ENCODE measurements around the gene AMOTL1. TPM values are rescaled to one million over a fixed set of nuclear protein-coding genes. Genes with fewer than 3 reads are reported as not detected.

AMOTL1 gene
- polyA plus RNA-seq, 1 experiment, result 43.7 TPM

DNA sequence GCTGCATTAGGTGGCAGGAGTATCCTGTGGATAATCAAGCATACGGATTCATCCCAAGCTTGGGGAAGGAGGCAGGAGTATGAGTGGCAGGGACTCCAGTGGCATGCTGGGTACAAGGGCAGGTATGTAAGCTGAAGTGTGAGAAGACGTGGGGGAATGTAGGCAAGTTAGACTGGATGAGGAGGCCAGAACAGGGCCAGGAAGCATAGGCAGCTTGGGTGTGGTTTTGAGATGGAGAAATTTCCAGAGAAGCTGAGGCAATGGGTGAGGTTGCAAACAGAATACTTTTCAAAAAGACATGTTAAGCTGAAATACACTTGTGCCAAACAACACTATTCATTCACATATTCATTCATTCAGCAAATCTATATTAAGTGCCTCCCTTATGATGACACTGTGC, 43.1 kb upstream of the AMOTL1 start:
- no peak overlapping the region for H3K27ac ChIP-seq (ENCODE audit: low read depth, low read length)
- H3K4me3 ChIP-seq (ENCODE audit: low read depth, low read length), result no peak overlapping the region
- no peak for DNase-seq (ENCODE audit: low read depth, low spot score)
- TF ChIP-seq, protein P1, sequence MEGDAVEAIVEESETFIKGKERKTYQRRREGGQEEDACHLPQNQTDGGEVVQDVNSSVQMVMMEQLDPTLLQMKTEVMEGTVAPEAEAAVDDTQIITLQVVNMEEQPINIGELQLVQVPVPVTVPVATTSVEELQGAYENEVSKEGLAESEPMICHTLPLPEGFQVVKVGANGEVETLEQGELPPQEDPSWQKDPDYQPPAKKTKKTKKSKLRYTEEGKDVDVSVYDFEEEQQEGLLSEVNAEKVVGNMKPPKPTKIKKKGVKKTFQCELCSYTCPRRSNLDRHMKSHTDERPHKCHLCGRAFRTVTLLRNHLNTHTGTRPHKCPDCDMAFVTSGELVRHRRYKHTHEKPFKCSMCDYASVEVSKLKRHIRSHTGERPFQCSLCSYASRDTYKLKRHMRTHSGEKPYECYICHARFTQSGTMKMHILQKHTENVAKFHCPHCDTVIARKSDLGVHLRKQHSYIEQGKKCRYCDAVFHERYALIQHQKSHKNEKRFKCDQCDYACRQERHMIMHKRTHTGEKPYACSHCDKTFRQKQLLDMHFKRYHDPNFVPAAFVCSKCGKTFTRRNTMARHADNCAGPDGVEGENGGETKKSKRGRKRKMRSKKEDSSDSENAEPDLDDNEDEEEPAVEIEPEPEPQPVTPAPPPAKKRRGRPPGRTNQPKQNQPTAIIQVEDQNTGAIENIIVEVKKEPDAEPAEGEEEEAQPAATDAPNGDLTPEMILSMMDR (IDR thresholded peaks at IDR 0.05; ENCODE audit: low read depth, low read length), result no peak
- CTCF ChIA-PET, result no interaction called here
- H3K9me3 ChIP-seq (ENCODE audit: control insufficient read depth, insufficient read depth, low read length), result no peaks in the 10 kb centered on the region
- POLR2A ChIA-PET, result no interaction called here
- H3K27me3 ChIP-seq (ENCODE audit: control insufficient read depth, insufficient read depth, low read length), result peaks cover 5% of the 10 kb centered on the region

DNA sequence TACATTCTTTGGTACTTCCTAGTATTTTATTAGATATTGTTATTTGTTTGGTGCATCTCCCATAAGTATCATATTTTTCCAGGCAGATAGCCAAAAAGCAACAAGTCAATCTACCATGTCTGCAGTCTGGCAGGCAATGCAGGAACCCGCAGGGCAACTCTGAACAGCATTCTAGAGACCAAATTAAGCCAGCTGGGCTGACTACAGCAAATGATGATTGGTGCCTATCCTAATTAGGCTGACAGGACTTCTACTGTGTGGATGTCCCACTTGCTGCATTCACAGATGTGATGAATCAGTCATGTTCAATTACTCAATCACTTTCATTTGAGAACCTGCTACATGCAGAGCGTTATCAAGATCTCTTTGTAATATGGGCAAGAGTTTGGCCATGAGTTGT, 40.3 kb upstream of the AMOTL1 start:
- CTCF ChIA-PET, result no interaction called here
- POLR2A ChIA-PET, result no interaction called here
- Histone ChIP-seq H3K4me3 (ENCODE audit: low read depth, low read length) (no peak overlapping the region), H3K27ac (ENCODE audit: low read depth, low read length) (no peak overlapping the region), H3K27me3 (ENCODE audit: control insufficient read depth, insufficient read depth, low read length) (peaks cover 5% of the 10 kb centered on the region), H3K9me3 (ENCODE audit: control insufficient read depth, insufficient read depth, low read length) (no peaks in the 10 kb centered on the region)
- no peak for DNase-seq (ENCODE audit: low read depth, low spot score)
- TF ChIP-seq, protein P1 (IDR thresholded peaks at IDR 0.05; ENCODE audit: low read depth, low read length), result no peak

DNA sequence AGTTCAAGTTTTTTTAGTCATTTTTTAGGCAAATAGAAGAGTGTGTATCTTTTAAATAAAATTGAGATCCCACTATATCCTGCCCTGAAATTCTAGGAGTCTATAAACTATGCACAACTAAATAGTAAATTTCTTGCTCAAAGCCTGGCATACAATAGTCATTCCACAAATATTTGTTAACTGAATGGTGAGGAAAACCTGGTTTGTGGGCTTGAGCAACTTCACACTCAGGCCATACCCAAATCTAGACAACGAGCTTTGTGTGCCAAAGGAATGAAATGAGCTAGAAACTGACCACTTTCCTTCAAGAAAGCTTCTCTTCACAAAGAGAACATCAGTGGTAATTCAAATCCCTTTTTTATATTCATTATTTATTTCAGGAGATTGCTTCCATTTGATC, 39.6 kb upstream of the AMOTL1 start:
- CTCF ChIA-PET, result no interaction called here
- Histone ChIP-seq H3K4me3 (ENCODE audit: low read depth, low read length) (no peak overlapping the region), H3K27me3 (ENCODE audit: control insufficient read depth, insufficient read depth, low read length) (peaks cover 5% of the 10 kb centered on the region), H3K27ac (ENCODE audit: low read depth, low read length) (no peak overlapping the region), H3K9me3 (ENCODE audit: control insufficient read depth, insufficient read depth, low read length) (no peaks in the 10 kb centered on the region)
- TF ChIP-seq, protein P1 (IDR thresholded peaks at IDR 0.05; ENCODE audit: low read depth, low read length), result no peak
- no peak for DNase-seq (ENCODE audit: low read depth, low spot score)
- POLR2A ChIA-PET, result no interaction called here

DNA sequence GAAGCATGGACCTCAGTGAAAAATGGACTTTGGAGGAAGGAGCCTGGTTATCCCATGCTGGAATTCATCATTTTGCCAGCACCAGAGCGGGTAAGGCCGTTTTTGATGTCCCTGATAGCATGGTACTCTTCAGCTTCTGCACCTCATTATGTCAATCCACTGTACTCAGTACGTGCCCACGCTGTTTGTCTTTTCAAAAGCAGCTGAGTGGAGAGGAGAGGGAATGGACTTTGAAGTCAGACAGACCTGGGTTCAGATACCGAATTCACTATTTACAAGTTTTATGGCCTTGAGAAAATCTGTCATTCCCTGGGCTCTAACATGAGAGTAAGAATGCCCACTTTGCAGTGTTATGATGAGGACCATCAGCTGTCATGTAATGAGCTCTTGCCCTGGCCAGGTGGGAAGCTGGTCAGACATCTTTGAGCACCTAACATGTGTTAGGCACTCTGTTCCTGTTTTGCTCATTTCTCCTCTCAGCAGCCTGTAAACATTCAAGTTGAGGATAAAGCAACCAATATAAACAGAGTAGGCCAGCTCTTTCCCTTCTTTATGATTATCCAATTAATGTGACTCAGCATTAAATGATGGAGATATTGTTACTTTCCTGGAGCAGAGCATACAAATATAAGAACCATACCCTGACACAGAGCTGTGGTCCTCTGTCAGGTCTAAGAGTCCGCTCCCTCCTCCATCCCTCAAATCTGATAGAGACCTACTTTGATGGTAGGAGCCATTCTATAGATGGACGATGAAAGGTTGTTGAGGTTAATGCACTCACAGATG, 39.0 kb upstream of the AMOTL1 start:
- H3K9me3 ChIP-seq (ENCODE audit: control insufficient read depth, insufficient read depth, low read length), result no peaks in the 10 kb centered on the region
- DNase-seq (ENCODE audit: low read depth, low spot score), result no peak
- TF ChIP-seq, protein P1 (IDR thresholded peaks at IDR 0.05; ENCODE audit: low read depth, low read length), result no peak
- ChIA-PET POLR2A (no interaction called here), CTCF (interaction anchor here (0.9 kb wide), 1 partner anchor 25 kb away, joined by 4 read pairs; no protein-coding TSS in a partner anchor)
- peaks cover 2% of the 10 kb centered on the region for H3K27me3 ChIP-seq (ENCODE audit: control insufficient read depth, insufficient read depth, low read length)
- H3K4me3 ChIP-seq (ENCODE audit: low read depth, low read length), result no peak overlapping the region
- no peak overlapping the region for H3K27ac ChIP-seq (ENCODE audit: low read depth, low read length)

DNA sequence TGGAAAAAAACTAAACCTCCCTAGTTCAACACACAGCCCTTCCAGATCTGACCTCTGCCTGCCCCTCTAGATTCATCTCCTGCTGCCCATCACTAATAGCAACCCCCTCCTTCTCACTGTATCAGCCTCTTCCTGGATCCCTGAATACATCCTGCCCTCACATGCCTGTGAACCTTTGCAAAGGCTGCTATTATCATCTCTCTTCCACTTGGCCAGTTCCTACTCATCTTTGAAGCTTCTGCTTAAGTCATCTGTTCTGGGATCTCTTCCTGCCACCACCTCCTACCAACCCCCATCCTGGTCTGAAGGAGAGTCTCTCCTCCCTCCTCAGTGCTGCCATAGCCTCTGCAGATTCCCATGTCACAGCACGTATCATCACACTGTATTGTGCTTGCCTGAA, 38.0 kb upstream of the AMOTL1 start:
- no peak for DNase-seq (ENCODE audit: low read depth, low spot score)
- no peak overlapping the region for H3K27ac ChIP-seq (ENCODE audit: low read depth, low read length)
- ChIA-PET CTCF (interaction anchor here (0.9 kb wide), 1 partner anchor 24 kb away, joined by 4 read pairs; no protein-coding TSS in a partner anchor), POLR2A (no interaction called here)
- H3K27me3 ChIP-seq (ENCODE audit: control insufficient read depth, insufficient read depth, low read length), result no peaks in the 10 kb centered on the region
- no peaks in the 10 kb centered on the region for H3K9me3 ChIP-seq (ENCODE audit: control insufficient read depth, insufficient read depth, low read length)
- H3K4me3 ChIP-seq (ENCODE audit: low read depth, low read length), result no peak overlapping the region
- TF ChIP-seq, protein P1 (IDR thresholded peaks at IDR 0.05; ENCODE audit: low read depth, low read length), result no peak

Data from AG04450 (cell line).